Activated CD4-positive, alpha-beta T cell treated with anti-CD3 and anti-CD28 coated beads for 4 hours (primary cell): Measurements from ENCODE around the gene MRPS34.
A peak's percentile ranks its signal among the peaks of the same experiment; 100 is the strongest.

Experiments used
- DNase-seq, 2 donors: peaks; one replicate each; pipeline ENCODE4 v3.0.0-alpha.2; 2020

The MRPS34 gene

DNA sequence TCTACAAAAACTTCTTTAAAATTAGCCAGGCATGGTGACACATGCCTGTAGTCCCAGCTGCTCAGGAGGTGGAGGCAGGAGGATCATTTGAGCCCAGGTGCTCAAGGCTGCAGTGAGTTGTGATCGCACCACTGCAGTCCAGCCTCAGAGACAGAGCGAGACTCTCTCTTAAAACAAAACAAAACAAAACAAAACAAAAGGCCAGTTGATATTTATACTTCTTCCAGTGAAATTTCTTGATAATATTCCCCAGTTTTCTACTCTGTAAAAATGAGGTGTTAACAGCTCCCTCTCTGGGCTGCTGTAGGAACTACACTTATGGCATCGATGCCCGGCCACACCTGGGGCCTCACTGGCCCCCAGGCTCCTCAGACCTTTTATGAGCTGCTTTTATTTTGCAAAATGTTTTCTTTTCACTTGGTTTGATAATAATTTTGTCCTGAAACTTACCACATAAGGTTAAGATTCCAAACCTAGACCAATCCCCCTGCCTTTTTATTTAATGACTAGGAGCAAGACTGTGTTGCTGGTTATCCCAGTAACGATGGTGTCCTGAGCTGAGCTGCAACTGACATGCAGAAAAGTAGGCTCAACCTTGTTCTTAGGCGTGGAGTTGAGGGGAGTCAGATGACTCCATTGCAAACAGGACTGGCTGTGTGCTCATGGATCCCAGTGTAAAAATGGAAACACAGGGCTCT lies 49.3 kb downstream of the MRPS34 start:
- DNase-seq: peak; percentile 22 to 50
